ENCODE measurements around the gene BCAS3.

The BCAS3 gene

DNA sequence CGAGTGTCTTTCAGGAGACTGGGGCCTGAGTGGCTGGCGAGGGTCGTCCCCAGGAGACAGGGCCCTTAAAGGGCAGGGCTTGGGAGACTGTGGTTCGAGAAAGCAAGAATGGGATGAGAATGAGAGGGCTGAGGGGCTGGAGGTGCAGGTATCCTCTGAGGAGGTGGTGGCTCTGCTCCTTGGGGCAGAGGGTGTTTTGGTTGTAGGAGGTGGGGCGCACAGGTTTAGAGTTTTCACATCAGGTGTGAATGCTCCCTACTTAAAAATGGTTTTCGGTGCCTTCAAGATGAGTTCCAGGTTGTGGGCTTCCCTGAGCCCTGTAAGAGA is 430 bp downstream of the BCAS3 start:
- TF ChIP-seq, protein P1, sequence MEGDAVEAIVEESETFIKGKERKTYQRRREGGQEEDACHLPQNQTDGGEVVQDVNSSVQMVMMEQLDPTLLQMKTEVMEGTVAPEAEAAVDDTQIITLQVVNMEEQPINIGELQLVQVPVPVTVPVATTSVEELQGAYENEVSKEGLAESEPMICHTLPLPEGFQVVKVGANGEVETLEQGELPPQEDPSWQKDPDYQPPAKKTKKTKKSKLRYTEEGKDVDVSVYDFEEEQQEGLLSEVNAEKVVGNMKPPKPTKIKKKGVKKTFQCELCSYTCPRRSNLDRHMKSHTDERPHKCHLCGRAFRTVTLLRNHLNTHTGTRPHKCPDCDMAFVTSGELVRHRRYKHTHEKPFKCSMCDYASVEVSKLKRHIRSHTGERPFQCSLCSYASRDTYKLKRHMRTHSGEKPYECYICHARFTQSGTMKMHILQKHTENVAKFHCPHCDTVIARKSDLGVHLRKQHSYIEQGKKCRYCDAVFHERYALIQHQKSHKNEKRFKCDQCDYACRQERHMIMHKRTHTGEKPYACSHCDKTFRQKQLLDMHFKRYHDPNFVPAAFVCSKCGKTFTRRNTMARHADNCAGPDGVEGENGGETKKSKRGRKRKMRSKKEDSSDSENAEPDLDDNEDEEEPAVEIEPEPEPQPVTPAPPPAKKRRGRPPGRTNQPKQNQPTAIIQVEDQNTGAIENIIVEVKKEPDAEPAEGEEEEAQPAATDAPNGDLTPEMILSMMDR (IDR thresholded peaks at IDR 0.05; ENCODE audit: poor library complexity, severe bottlenecking), result no peak
- Histone ChIP-seq H3K27ac (ENCODE audit: poor library complexity, severe bottlenecking) (no peak overlapping the region), H3K36me3 (ENCODE audit: low read depth) (no peaks in the 10 kb centered on the region), H3K27me3 (ENCODE audit: insufficient read depth, poor library complexity, severe bottlenecking) (no peaks in the 10 kb centered on the region), H3K9me3 (ENCODE audit: severe bottlenecking) (no peaks in the 10 kb centered on the region), H3K4me1 (ENCODE audit: insufficient read depth, poor library complexity, severe bottlenecking) (peaks cover 4% of the 10 kb centered on the region), H3K4me3 (ENCODE audit: severe bottlenecking) (peak overlapping the region; percentile 51)
- DNase-seq (ENCODE audit: low spot score), result no peak
- peak; percentile 2; the same call in 2 of the 3 replicates for ATAC-seq (ENCODE audit: low read depth)

DNA sequence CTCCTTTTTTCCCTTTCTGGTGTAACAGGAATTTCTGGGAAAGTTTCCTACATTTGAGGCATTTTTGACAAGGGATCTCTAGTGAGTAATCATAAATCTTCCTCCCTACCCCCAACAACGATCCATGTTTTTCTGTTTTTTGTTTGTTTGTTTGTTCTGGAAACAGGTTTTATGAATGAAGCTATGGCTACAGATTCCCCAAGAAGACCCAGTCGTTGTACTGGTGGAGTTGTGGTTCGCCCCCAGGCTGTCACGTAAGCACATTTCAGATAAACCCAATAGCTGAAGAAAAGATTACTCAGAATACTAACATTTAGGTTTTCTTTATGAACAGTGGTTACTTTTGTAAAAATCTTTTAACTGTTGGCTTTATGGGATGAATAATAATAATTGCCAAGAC is 1.6 kb downstream of the BCAS3 start:
- Histone ChIP-seq H3K27ac (ENCODE audit: poor library complexity, severe bottlenecking) (no peak overlapping the region), H3K9me3 (ENCODE audit: severe bottlenecking) (no peaks in the 10 kb centered on the region), H3K4me1 (ENCODE audit: insufficient read depth, poor library complexity, severe bottlenecking) (peaks cover 6% of the 10 kb centered on the region), H3K36me3 (ENCODE audit: low read depth) (no peaks in the 10 kb centered on the region), H3K27me3 (ENCODE audit: insufficient read depth, poor library complexity, severe bottlenecking) (no peaks in the 10 kb centered on the region), H3K4me3 (ENCODE audit: severe bottlenecking) (no peak overlapping the region)
- no peak for DNase-seq (ENCODE audit: low spot score)
- ATAC-seq (ENCODE audit: low read depth), result no peak
- TF ChIP-seq, protein P1 (IDR thresholded peaks at IDR 0.05; ENCODE audit: poor library complexity, severe bottlenecking), result no peak

DNA sequence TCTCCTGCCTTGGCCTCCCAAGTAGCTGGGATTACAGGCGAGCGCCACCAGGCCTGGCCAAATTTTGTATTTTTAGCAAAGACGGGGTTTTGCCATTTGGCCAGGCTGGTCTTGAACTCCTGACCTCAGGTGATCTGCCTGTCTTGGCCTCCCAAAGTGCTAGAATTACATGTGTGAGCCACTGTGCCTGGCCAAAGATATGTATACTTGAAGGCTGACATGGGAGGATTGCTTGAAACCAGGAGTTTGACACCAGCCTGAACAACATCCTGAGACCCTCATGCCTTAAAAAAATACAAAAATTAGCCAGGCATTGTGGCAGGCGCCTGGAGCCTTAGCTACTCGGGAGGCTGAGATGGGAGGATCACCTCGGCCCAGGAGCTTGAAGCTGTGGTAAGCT is 3.1 kb downstream of the BCAS3 start:
- Histone ChIP-seq H3K27ac (ENCODE audit: poor library complexity, severe bottlenecking) (no peak overlapping the region), H3K36me3 (ENCODE audit: low read depth) (no peaks in the 10 kb centered on the region), H3K27me3 (ENCODE audit: insufficient read depth, poor library complexity, severe bottlenecking) (no peaks in the 10 kb centered on the region), H3K9me3 (ENCODE audit: severe bottlenecking) (no peaks in the 10 kb centered on the region), H3K4me1 (ENCODE audit: insufficient read depth, poor library complexity, severe bottlenecking) (peaks cover 6% of the 10 kb centered on the region), H3K4me3 (ENCODE audit: severe bottlenecking) (no peak overlapping the region)
- TF ChIP-seq, protein P1 (IDR thresholded peaks at IDR 0.05; ENCODE audit: poor library complexity, severe bottlenecking), result no peak
- no peak for ATAC-seq (ENCODE audit: low read depth)
- no peak for DNase-seq (ENCODE audit: low spot score)

DNA sequence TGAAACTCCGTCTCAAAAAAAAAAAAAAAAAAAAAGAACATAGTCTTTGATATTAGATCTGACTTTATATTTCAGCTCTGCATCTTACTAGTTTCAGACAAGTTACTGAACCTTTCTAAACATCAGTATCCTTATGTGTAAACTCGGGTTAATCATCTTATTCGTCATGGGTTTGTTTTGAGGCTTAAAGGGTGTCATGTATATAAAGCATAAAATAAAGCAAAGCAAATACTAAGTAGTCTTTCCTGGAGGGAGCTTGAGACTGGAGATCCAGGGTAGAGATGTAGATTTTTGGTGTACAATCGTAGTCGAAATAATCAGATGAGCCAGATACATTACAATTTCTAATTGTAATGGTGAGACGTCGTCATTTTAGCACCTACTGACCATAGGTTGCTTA is 7.8 kb downstream of the BCAS3 start:
- Histone ChIP-seq H3K9me3 (ENCODE audit: severe bottlenecking) (no peaks in the 10 kb centered on the region), H3K36me3 (ENCODE audit: low read depth) (peaks cover 9% of the 10 kb centered on the region; the same call in 1 of the 2 replicates), H3K4me1 (ENCODE audit: insufficient read depth, poor library complexity, severe bottlenecking) (peaks cover 6% of the 10 kb centered on the region), H3K27me3 (ENCODE audit: insufficient read depth, poor library complexity, severe bottlenecking) (no peaks in the 10 kb centered on the region), H3K27ac (ENCODE audit: poor library complexity, severe bottlenecking) (no peak overlapping the region), H3K4me3 (ENCODE audit: severe bottlenecking) (no peak overlapping the region)
- TF ChIP-seq, protein P1 (IDR thresholded peaks at IDR 0.05; ENCODE audit: poor library complexity, severe bottlenecking), result no peak
- DNase-seq (ENCODE audit: low spot score) (no peak), ATAC-seq (ENCODE audit: low read depth) (no peak)

DNA sequence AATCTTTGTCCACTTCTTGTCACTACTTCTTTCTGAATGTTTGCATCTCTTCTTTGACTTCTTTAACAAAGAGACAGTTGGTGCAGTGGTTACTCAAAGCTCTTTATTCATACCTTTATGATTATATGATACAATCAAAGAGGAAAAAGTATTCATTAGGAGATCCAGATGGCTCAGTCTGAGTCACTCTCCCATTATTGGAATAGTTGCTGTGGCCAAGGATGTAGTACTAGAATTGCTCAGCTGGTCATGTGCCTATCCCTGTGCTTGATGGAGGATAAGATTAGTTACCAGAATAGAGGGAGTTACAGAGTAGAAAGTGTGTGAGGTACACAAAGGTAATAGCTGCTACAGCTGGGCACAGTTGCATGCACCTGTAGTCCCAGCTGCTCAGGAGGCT is 18.3 kb downstream of the BCAS3 start:
- Histone ChIP-seq H3K27me3 (ENCODE audit: insufficient read depth, poor library complexity, severe bottlenecking) (no peaks in the 10 kb centered on the region), H3K27ac (ENCODE audit: poor library complexity, severe bottlenecking) (no peak overlapping the region), H3K36me3 (ENCODE audit: low read depth) (no peaks in the 10 kb centered on the region; the same call in none of the 2 replicates), H3K4me3 (ENCODE audit: severe bottlenecking) (no peak overlapping the region), H3K9me3 (ENCODE audit: severe bottlenecking) (no peaks in the 10 kb centered on the region), H3K4me1 (ENCODE audit: insufficient read depth, poor library complexity, severe bottlenecking) (peaks cover 4% of the 10 kb centered on the region)
- TF ChIP-seq, protein P1 (IDR thresholded peaks at IDR 0.05; ENCODE audit: poor library complexity, severe bottlenecking), result no peak
- DNase-seq (ENCODE audit: low spot score) (no peak), ATAC-seq (ENCODE audit: low read depth) (no peak)

All from RWPE2 (cell line).